ENCODE data around the gene WDR1.

The WDR1 gene

GRCh38 chr4:10114147-10114546 lies 2.5 kb downstream of the WDR1 start:
- Histone ChIP-seq H3K4me3 (ENCODE audit: low read length in 2 of 2) (no peak overlapping the region), H3K36me3 (ENCODE audit: control insufficient read depth in 2 of 2, insufficient read depth in 2 of 2, low read length in 2 of 2) (peaks cover 54 to 56% of the 10 kb centered on the region in 2 donors), H3K9ac (ENCODE audit: low read depth in 1 of 2, low read length in 2 of 2) (no peak overlapping the region), H3K27ac (ENCODE audit: low read depth in 2 of 2, low read length in 2 of 2) (no peak overlapping the region), H3K9me3 (ENCODE audit: control insufficient read depth in 2 of 2, low read length in 2 of 2) (no peaks in the 10 kb centered on the region), H3K4me1 (ENCODE audit: control insufficient read depth in 2 of 2, insufficient read depth in 2 of 2, low read length in 2 of 2) (peaks cover 46 to 67% of the 10 kb centered on the region in 2 donors), H3K27me3 (ENCODE audit: control insufficient read depth in 2 of 2, insufficient read depth in 2 of 2, low read length in 2 of 2) (no peaks in the 10 kb centered on the region)

- H3K9ac ChIP-seq (ENCODE audit: low read depth in 1 of 2, low read length in 2 of 2): peak overlapping the region in 1 of 2 donors; percentile 7
- no peak overlapping the region for H3K27ac ChIP-seq (ENCODE audit: low read depth in 2 of 2, low read length in 2 of 2)
- H3K9me3 ChIP-seq (ENCODE audit: control insufficient read depth in 2 of 2, low read length in 2 of 2): no peaks in the 10 kb centered on the region
- H3K27me3 ChIP-seq (ENCODE audit: control insufficient read depth in 2 of 2, insufficient read depth in 2 of 2, low read length in 2 of 2): no peaks in the 10 kb centered on the region
- H3K4me1 ChIP-seq (ENCODE audit: control insufficient read depth in 2 of 2, insufficient read depth in 2 of 2, low read length in 2 of 2): peaks cover 48 to 73% of the 10 kb centered on the region in 2 donors
- H3K36me3 ChIP-seq (ENCODE audit: control insufficient read depth in 2 of 2, insufficient read depth in 2 of 2, low read length in 2 of 2): peaks cover 59 to 60% of the 10 kb centered on the region in 2 donors
- H3K4me3 ChIP-seq (ENCODE audit: low read length in 2 of 2): no peak overlapping the region
These were observed 3.1 kb downstream of the WDR1 start for GRCh38 chr4:10113362-10114047.

GRCh38 chr4:10112658-10113284 lies 3.8 kb downstream of the WDR1 start:
- peaks cover 48 to 72% of the 10 kb centered on the region in 2 donors for H3K4me1 ChIP-seq (ENCODE audit: control insufficient read depth in 2 of 2, insufficient read depth in 2 of 2, low read length in 2 of 2)
- H3K27ac ChIP-seq (ENCODE audit: low read depth in 2 of 2, low read length in 2 of 2): no peak overlapping the region
- H3K4me3 ChIP-seq (ENCODE audit: low read length in 2 of 2): no peak overlapping the region
- H3K9me3 ChIP-seq (ENCODE audit: control insufficient read depth in 2 of 2, low read length in 2 of 2): no peaks in the 10 kb centered on the region
- no peaks in the 10 kb centered on the region for H3K27me3 ChIP-seq (ENCODE audit: control insufficient read depth in 2 of 2, insufficient read depth in 2 of 2, low read length in 2 of 2)
- H3K9ac ChIP-seq (ENCODE audit: low read depth in 1 of 2, low read length in 2 of 2): no peak overlapping the region
- H3K36me3 ChIP-seq (ENCODE audit: control insufficient read depth in 2 of 2, insufficient read depth in 2 of 2, low read length in 2 of 2): peaks cover 66 to 68% of the 10 kb centered on the region in 2 donors

- Histone ChIP-seq H3K36me3 (ENCODE audit: control insufficient read depth in 2 of 2, insufficient read depth in 2 of 2, low read length in 2 of 2) (peaks cover 70 to 74% of the 10 kb centered on the region in 2 donors), H3K9me3 (ENCODE audit: control insufficient read depth in 2 of 2, low read length in 2 of 2) (no peaks in the 10 kb centered on the region), H3K27ac (ENCODE audit: low read depth in 2 of 2, low read length in 2 of 2) (no peak overlapping the region), H3K4me3 (ENCODE audit: low read length in 2 of 2) (no peak overlapping the region), H3K4me1 (ENCODE audit: control insufficient read depth in 2 of 2, insufficient read depth in 2 of 2, low read length in 2 of 2) (peaks cover 58 to 81% of the 10 kb centered on the region in 2 donors), H3K9ac (ENCODE audit: low read depth in 1 of 2, low read length in 2 of 2) (no peak overlapping the region), H3K27me3 (ENCODE audit: control insufficient read depth in 2 of 2, insufficient read depth in 2 of 2, low read length in 2 of 2) (no peaks in the 10 kb centered on the region)
These were observed 5.4 kb downstream of the WDR1 start for GRCh38 chr4:10111067-10111801.

- Histone ChIP-seq H3K36me3 (ENCODE audit: control insufficient read depth in 2 of 2, insufficient read depth in 2 of 2, low read length in 2 of 2) (peaks cover 69 to 72% of the 10 kb centered on the region in 2 donors), H3K9me3 (ENCODE audit: control insufficient read depth in 2 of 2, low read length in 2 of 2) (no peaks in the 10 kb centered on the region), H3K4me3 (ENCODE audit: low read length in 2 of 2) (no peak overlapping the region), H3K4me1 (ENCODE audit: control insufficient read depth in 2 of 2, insufficient read depth in 2 of 2, low read length in 2 of 2) (peaks cover 52 to 74% of the 10 kb centered on the region in 2 donors), H3K27me3 (ENCODE audit: control insufficient read depth in 2 of 2, insufficient read depth in 2 of 2, low read length in 2 of 2) (no peaks in the 10 kb centered on the region), H3K27ac (ENCODE audit: low read depth in 2 of 2, low read length in 2 of 2) (peak overlapping the region in 1 of 2 donors; percentile 19), H3K9ac (ENCODE audit: low read depth in 1 of 2, low read length in 2 of 2) (no peak overlapping the region)
These were observed 6.5 kb downstream of the WDR1 start for GRCh38 chr4:10109995-10110670.

- H3K36me3 ChIP-seq (ENCODE audit: control insufficient read depth in 2 of 2, insufficient read depth in 2 of 2, low read length in 2 of 2): peaks cover 64 to 67% of the 10 kb centered on the region in 2 donors
- H3K4me3 ChIP-seq (ENCODE audit: low read length in 2 of 2): peak overlapping the region in 1 of 2 donors; percentile 23
- H3K27me3 ChIP-seq (ENCODE audit: control insufficient read depth in 2 of 2, insufficient read depth in 2 of 2, low read length in 2 of 2): no peaks in the 10 kb centered on the region
- H3K9ac ChIP-seq (ENCODE audit: low read depth in 1 of 2, low read length in 2 of 2): peak overlapping the region in 1 of 2 donors; percentile 24
- peaks cover 53 to 69% of the 10 kb centered on the region in 2 donors for H3K4me1 ChIP-seq (ENCODE audit: control insufficient read depth in 2 of 2, insufficient read depth in 2 of 2, low read length in 2 of 2)
- peak overlapping the region; percentile 19 to 72 for H3K27ac ChIP-seq (ENCODE audit: low read depth in 2 of 2, low read length in 2 of 2)
- no peaks in the 10 kb centered on the region for H3K9me3 ChIP-seq (ENCODE audit: control insufficient read depth in 2 of 2, low read length in 2 of 2)
These were observed 7.5 kb downstream of the WDR1 start for GRCh38 chr4:10108818-10109783.

GRCh38 chr4:10108391-10108790 lies 8.2 kb downstream of the WDR1 start:
- Histone ChIP-seq H3K4me3 (ENCODE audit: low read length in 2 of 2) (peak overlapping the region in 1 of 2 donors; percentile 23), H3K36me3 (ENCODE audit: control insufficient read depth in 2 of 2, insufficient read depth in 2 of 2, low read length in 2 of 2) (peaks cover 57 to 60% of the 10 kb centered on the region in 2 donors), H3K27me3 (ENCODE audit: control insufficient read depth in 2 of 2, insufficient read depth in 2 of 2, low read length in 2 of 2) (no peaks in the 10 kb centered on the region), H3K9ac (ENCODE audit: low read depth in 1 of 2, low read length in 2 of 2) (no peak overlapping the region), H3K4me1 (ENCODE audit: control insufficient read depth in 2 of 2, insufficient read depth in 2 of 2, low read length in 2 of 2) (peaks cover 55 to 65% of the 10 kb centered on the region in 2 donors), H3K9me3 (ENCODE audit: control insufficient read depth in 2 of 2, low read length in 2 of 2) (no peaks in the 10 kb centered on the region), H3K27ac (ENCODE audit: low read depth in 2 of 2, low read length in 2 of 2) (peak overlapping the region; percentile 19 to 72)

GRCh38 chr4:10107111-10108091 lies 9.2 kb downstream of the WDR1 start:
- H3K4me3 ChIP-seq (ENCODE audit: low read length in 2 of 2): no peak overlapping the region
- no peaks in the 10 kb centered on the region for H3K27me3 ChIP-seq (ENCODE audit: control insufficient read depth in 2 of 2, insufficient read depth in 2 of 2, low read length in 2 of 2)
- no peak overlapping the region for H3K9ac ChIP-seq (ENCODE audit: low read depth in 1 of 2, low read length in 2 of 2)
- H3K36me3 ChIP-seq (ENCODE audit: control insufficient read depth in 2 of 2, insufficient read depth in 2 of 2, low read length in 2 of 2): peaks cover 55 to 58% of the 10 kb centered on the region in 2 donors
- H3K4me1 ChIP-seq (ENCODE audit: control insufficient read depth in 2 of 2, insufficient read depth in 2 of 2, low read length in 2 of 2): peaks cover 55 to 64% of the 10 kb centered on the region in 2 donors
- H3K27ac ChIP-seq (ENCODE audit: low read depth in 2 of 2, low read length in 2 of 2): peak overlapping the region; percentile 66 to 77
- H3K9me3 ChIP-seq (ENCODE audit: control insufficient read depth in 2 of 2, low read length in 2 of 2): no peaks in the 10 kb centered on the region

Measured in mucosa of rectum (tissue), 2 donors.